ENCODE data around the gene TACC3. TPM values are rescaled to one million over a fixed set of nuclear protein-coding genes. Genes with fewer than 3 reads are reported as not detected.

The TACC3 gene
- total and polyA plus RNA-seq, 2 of the 8 experiments (the other 6 are each of a cell fraction or from before 2014, with no cell fraction given): 73.8 to 148 TPM

DNA sequence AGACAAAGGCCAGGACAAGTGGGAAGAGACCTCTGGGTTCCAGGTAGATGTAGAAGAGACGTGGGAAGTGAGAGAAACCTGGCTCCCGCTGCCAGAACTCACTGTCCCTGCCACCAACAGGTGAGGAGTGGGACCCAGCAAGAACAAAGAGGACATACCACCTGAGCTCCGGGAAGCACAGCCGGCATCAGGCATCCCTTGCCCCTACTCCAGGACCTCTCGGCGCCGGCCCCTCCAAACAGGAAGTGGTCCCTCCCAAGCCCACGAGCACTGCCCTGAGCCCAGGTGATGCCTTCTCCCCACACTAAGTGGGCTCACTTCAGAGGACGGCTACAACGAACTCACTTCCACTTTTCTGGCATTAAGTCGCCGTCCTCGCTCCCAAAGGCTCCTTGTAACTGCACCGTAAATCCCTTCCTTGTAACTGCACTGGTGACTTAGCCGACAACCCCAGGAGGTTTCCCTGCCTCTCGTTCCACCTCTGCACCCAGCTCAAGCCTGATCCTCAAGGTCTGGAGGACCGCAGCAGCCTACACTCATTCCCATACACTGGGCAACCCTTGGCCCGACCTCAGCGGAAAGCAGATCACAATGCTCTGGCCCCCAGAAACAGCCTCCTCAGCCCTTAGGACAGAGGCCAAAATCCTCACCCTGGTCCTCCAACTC is 46.1 kb upstream of the TACC3 start:
- Histone ChIP-seq H2BK12ac (ENCODE audit: low read depth, low read length) (no peak overlapping the region), H4K91ac (replicated peaks; ENCODE audit: insufficient read length, low read length) (no peak overlapping the region), H3K9me3 (ENCODE audit: insufficient read depth in 2 of 2, low read depth in 1 of 2, low read length in 1 of 2) (no peaks in the 10 kb centered on the region), H3K79me2 (ENCODE audit: control insufficient read depth in 1 of 2, insufficient read depth in 2 of 2, low read length in 2 of 2) (no peaks in the 10 kb centered on the region), H3K4me3 (ENCODE audit: extremely low read depth in 1 of 4, insufficient read depth in 2 of 4, low read depth in 3 of 4, low read length in 4 of 4) (no peak overlapping the region), H3K56ac (replicated peaks; ENCODE audit: insufficient read length, low read depth, low read length) (no peak overlapping the region), H2BK15ac (ENCODE audit: low read length) (peak overlapping the region; percentile 81; the same call in 1 of the 2 replicates), H3K23ac (ENCODE audit: insufficient read length) (no peak overlapping the region), H2BK20ac (ENCODE audit: low read length) (no peak overlapping the region), H3K23me2 (ENCODE audit: low read depth, low read length) (no peaks in the 10 kb centered on the region), H4K20me1 (replicated peaks in 1 of 2; ENCODE audit: control insufficient read depth in 1 of 2, insufficient read depth in 2 of 2, low read length in 2 of 2) (no peaks in the 10 kb centered on the region), H3K9ac (replicated peaks in 1 of 4; ENCODE audit: extremely low read depth in 1 of 4, low read depth in 3 of 4, low read length in 3 of 4) (no peak overlapping the region), H2AFZ (ENCODE audit: low read length) (no peak overlapping the region), H2BK5ac (ENCODE audit: low read depth, low read length) (0 out of 2 replicates have a peak overlapping the region, but pooled peaks have one; percentile 55), H3K4me2 (ENCODE audit: insufficient read depth in 1 of 2, low read depth in 2 of 2, low read length in 2 of 2) (no peak overlapping the region), H2BK120ac (replicated peaks; ENCODE audit: low read depth, low read length) (no peak overlapping the region), H3K79me1 (ENCODE audit: low read depth, low read length) (no peaks in the 10 kb centered on the region; the same call in 1 of the 2 replicates), H3K36me3 (ENCODE audit: control insufficient read depth in 2 of 4, insufficient read depth in 4 of 4, low read length in 3 of 4) (no peaks in the 10 kb centered on the region), H3K4me1 (replicated peaks in 1 of 4; ENCODE audit: control insufficient read depth in 3 of 4, insufficient read depth in 4 of 4, low read length in 3 of 4) (peaks cover 0 to 2% (median 0%) of the 10 kb centered on the region in 4 experiments; a peak in 1 of 7 replicates), H3K27ac (ENCODE audit: low read depth, low read length) (no peak overlapping the region), H3K27me3 (replicated peaks in 1 of 4; ENCODE audit: control insufficient read depth in 3 of 4, extremely low read depth in 1 of 4, insufficient read depth in 3 of 4, low read length in 3 of 4) (no peaks in the 10 kb centered on the region), H3K14ac (ENCODE audit: insufficient read length) (no peak overlapping the region), H4K8ac (ENCODE audit: extremely low read depth, insufficient read depth, low read length) (peak overlapping the region; percentile 75), H4K5ac (ENCODE audit: insufficient read length, low read depth, low read length) (no peak overlapping the region), H3K4ac (replicated peaks; ENCODE audit: insufficient read length, low read depth, low read length) (no peak overlapping the region), H3K18ac (ENCODE audit: extremely low read depth, low read length) (no peak overlapping the region), H2AK5ac (ENCODE audit: low read depth, low read length) (no peak overlapping the region)
- TF ChIP-seq FOSL1 (IDR thresholded peaks at IDR 0.05; ENCODE audit: insufficient read depth, low read depth, low read length) (no peak), EZH2 (IDR thresholded peaks at IDR 0.05; ENCODE audit: low read depth, low read length, severe bottlenecking) (no peak), SP2 (IDR thresholded peaks at IDR 0.05; ENCODE audit: low read length) (no peak), RNF2 (IDR thresholded peaks at IDR 0.05; ENCODE audit: borderline replicate concordance, low read depth, low read length, missing control alignments, poor library complexity, severe bottlenecking) (no peak), BACH1 (IDR thresholded peaks at IDR 0.05; ENCODE audit: low read length) (no peak), PHF8 (conservative IDR thresholded peaks at IDR 0.05; ENCODE audit: low read depth, low read length) (no peak), YY1 (IDR thresholded peaks at IDR 0.05; ENCODE audit: low read depth, low read length) (no peak)
- TF ChIP-seq, protein P1, sequence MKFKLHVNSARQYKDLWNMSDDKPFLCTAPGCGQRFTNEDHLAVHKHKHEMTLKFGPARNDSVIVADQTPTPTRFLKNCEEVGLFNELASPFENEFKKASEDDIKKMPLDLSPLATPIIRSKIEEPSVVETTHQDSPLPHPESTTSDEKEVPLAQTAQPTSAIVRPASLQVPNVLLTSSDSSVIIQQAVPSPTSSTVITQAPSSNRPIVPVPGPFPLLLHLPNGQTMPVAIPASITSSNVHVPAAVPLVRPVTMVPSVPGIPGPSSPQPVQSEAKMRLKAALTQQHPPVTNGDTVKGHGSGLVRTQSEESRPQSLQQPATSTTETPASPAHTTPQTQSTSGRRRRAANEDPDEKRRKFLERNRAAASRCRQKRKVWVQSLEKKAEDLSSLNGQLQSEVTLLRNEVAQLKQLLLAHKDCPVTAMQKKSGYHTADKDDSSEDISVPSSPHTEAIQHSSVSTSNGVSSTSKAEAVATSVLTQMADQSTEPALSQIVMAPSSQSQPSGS (IDR thresholded peaks at IDR 0.05; ENCODE audit: low read length): no peak
- ChIA-PET CTCF (ENCODE audit: partially characterized antibody) (interaction anchor here (0.6 to 2.0 kb wide), 7 partner anchors 13 to 84 kb away, joined by 3 to 7 read pairs (median 3); no protein-coding TSS in a partner anchor), POLR2A (ENCODE audit: partially characterized antibody) (no interaction called here)
- FAIRE-seq: no peak
- no peak for DNase-seq (ENCODE audit: low read depth in 1 of 2, low spot score in 2 of 2)
- WGBS, 2 experiments (ENCODE audit: extremely low coverage in 1 of 2, insufficient coverage in 1 of 2, insufficient read length in 1 of 2, insufficient replicate concordance in 2 of 2, low coverage in 1 of 2, low lambda C conversion rate in 2 of 2, missing lambda C conversion rate in 1 of 2): 93% methylated on average over 18 of the region's 19 CpGs; no CpG with 5 or more reads in 1 of the 2 experiments
